GM23338 (cell line): ENCODE measurements around the gene KISS1R. TPM values are rescaled to one million over a fixed set of nuclear protein-coding genes. Genes with fewer than 3 reads are reported as not detected.
"Not testable (repeated sequence)": the region's sequence is repeated elsewhere in the genome, so short reads cannot be mapped to it uniquely, and the experiment has no call there.

Experiments
- ATAC-seq: fragments of 200-7000 bp; cut with Tn5 transposase; 3 replicates; pipeline ENCODE4 v1.9.1; 2020
- DNase-seq: peaks from one replicate; pipeline ENCODE4 v3.0.0-alpha.2; 2015; ENCODE audit warnings: low spot score
- H2AFZ ChIP-seq: fragments of 200-600 bp; sonication (generic); 2 replicates; pipeline ENCODE4 v1.8.0; 2016; ENCODE audit warnings: antibody characterized with exemption, mild to moderate bottlenecking, moderate library complexity
- H3F3A ChIP-seq: fragments of 200-600 bp; sonication (generic); replicated peaks from 2 replicates; pipeline ENCODE4 v1.8.0; 2017; ENCODE audit warnings: antibody characterized with exemption, mixed run types, low read depth
- H3K27ac ChIP-seq: fragments of 200-600 bp; sonication (generic); 2 replicates; pipeline ENCODE4 v1.6.1; 2016; ENCODE audit warnings: low read depth
- H3K27me3 ChIP-seq: fragments of 200-600 bp; sonication (generic); 2 replicates; pipeline ENCODE4 v1.8.0; 2016; ENCODE audit warnings: mild to moderate bottlenecking, mixed run types, moderate library complexity; ENCODE audit not compliant: insufficient read depth
- H3K36me3 ChIP-seq: fragments of 200-600 bp; sonication (generic); 2 replicates; pipeline ENCODE4 v1.8.0; 2016; ENCODE audit warnings: mild to moderate bottlenecking; ENCODE audit not compliant: insufficient read depth
- H3K4me1 ChIP-seq: fragments of 200-600 bp; sonication (generic); 2 replicates; pipeline ENCODE4 v1.8.0; 2016; ENCODE audit warnings: mild to moderate bottlenecking, moderate library complexity; ENCODE audit not compliant: insufficient read depth
- H3K4me2 ChIP-seq: fragments of 200-600 bp; sonication (generic); 2 replicates; pipeline ENCODE4 v1.7.1; 2017; ENCODE audit warnings: mixed run types
- H3K4me3 ChIP-seq: fragments of 200-600 bp; sonication (generic); 2 replicates; pipeline ENCODE4 v1.6.1; 2016; ENCODE audit warnings: mixed run types
- H3K79me2 ChIP-seq: fragments of 200-600 bp; sonication (generic); replicated peaks from 2 replicates; pipeline ENCODE4 v1.8.0; 2017; ENCODE audit warnings: mild to moderate bottlenecking; ENCODE audit not compliant: insufficient read depth
- H3K9me2 ChIP-seq: fragments of 200-600 bp; sonication (generic); 2 replicates; pipeline ENCODE4 v1.8.0; 2017; ENCODE audit not compliant: insufficient read depth
- H4K20me1 ChIP-seq: fragments of 200-600 bp; sonication (generic); replicated peaks from 2 replicates; pipeline ENCODE4 v1.8.0; 2017; ENCODE audit warnings: mild to moderate bottlenecking; ENCODE audit not compliant: insufficient read depth
- H3K27ac Mint-ChIP-seq: 2 replicates; pipeline ENCODE4 v1.8.0; 2020; ENCODE audit warnings: inconsistent platforms, mild to moderate bottlenecking, moderate library complexity, mixed read lengths
- H3K27me3 Mint-ChIP-seq: 3 replicates; pipeline ENCODE4 v1.8.0; 2022; ENCODE audit warnings: low read depth, mild to moderate bottlenecking, moderate library complexity, mixed read lengths, inconsistent platforms; ENCODE audit not compliant: insufficient read depth, poor library complexity
- H3K36me3 Mint-ChIP-seq: 3 replicates; pipeline ENCODE4 v1.8.0; 2021; ENCODE audit warnings: low read depth, mild to moderate bottlenecking, inconsistent platforms, moderate library complexity, mixed read lengths
- H3K4me1 Mint-ChIP-seq: 3 replicates; pipeline ENCODE4 v1.8.0; 2020; ENCODE audit warnings: mild to moderate bottlenecking, inconsistent platforms, mixed read lengths
- H3K4me3 Mint-ChIP-seq: 3 replicates; pipeline ENCODE4 v1.8.0; 2021; ENCODE audit warnings: moderate library complexity, mild to moderate bottlenecking, inconsistent platforms, mixed read lengths
- H3K9me3 Mint-ChIP-seq: 3 replicates; pipeline ENCODE4 v1.8.0; 2020; ENCODE audit warnings: moderate library complexity, mild to moderate bottlenecking, inconsistent platforms, mixed read lengths
- CREB1 ChIP-seq: fragments of 250-450 bp; sonication (Bioruptor Pico); IDR thresholded peaks from 2 replicates; pipeline ENCODE4 v1.5.0; 2020; ENCODE audit warnings: low read depth, mild to moderate bottlenecking, moderate library complexity
- EZH2 ChIP-seq: fragments of 200-600 bp; sonication (generic); IDR thresholded peaks from one replicate; pipeline ENCODE4 v1.8.0; 2017; ENCODE audit warnings: antibody characterized with exemption, mild to moderate bottlenecking, low read depth; ENCODE audit not compliant: unreplicated experiment
- NANOG ChIP-seq: IDR thresholded peaks from 2 replicates; pipeline ENCODE4 v1.6.1; 2016; ENCODE audit warnings: antibody characterized with exemption, borderline replicate concordance
- ZNF462 ChIP-seq: fragments of 250-450 bp; sonication (Bioruptor Pico); IDR thresholded peaks from 2 replicates; pipeline ENCODE4 v1.5.0; 2020; ENCODE audit warnings: mild to moderate bottlenecking, moderate library complexity
- polyA plus RNA-seq: library from polyadenylated mRNA; unstranded; fragments of >200 nt; fragmentation: Nextera tagmentation; extraction: Ambion mirVana; gene quantifications from 2 replicates; pipeline ENCODE4 v1.2.1, GENCODE V29; 2016
- total RNA-seq: library from RNA; depleted of rRNA; stranded (reverse); fragments of >200 nt; shearing (Covaris generic); gene quantifications from 2 replicates; pipeline ENCODE4 v1.2.3, GENCODE V29; 2014
- TF ChIP-seq, protein P1 (sequence below): IDR thresholded peaks from 2 replicates; pipeline ENCODE4 v1.6.1; 2016; ENCODE audit warnings: antibody characterized with exemption

Gene KISS1R
- total and polyA plus RNA-seq, 2 experiments from 2014 or later, result 0.78 to 4.0 TPM

- no peak for TF ChIP-seq ZNF462
- no peak for TF ChIP-seq CREB1 (CRISPR knock-in tag)
- no peak for TF ChIP-seq NANOG
- TF ChIP-seq EZH2, result no peak
These were observed 27.4 kb upstream of the KISS1R start (continued) for GRCh38 chr19:889662-890295.

GRCh38 chr19:890831-891230 is 26.3 kb upstream of the KISS1R start:
- H3K27me3 Mint-ChIP-seq, result peaks cover 20% of the 10 kb centered on the region
- Histone ChIP-seq H3F3A (peaks cover 3% of the 10 kb centered on the region; the same call in 1 of the 2 replicates), H3K36me3 (no peaks in the 10 kb centered on the region), H3K79me2 (no peaks in the 10 kb centered on the region; the same call in 1 of the 2 replicates), H3K4me1 (no peaks in the 10 kb centered on the region), H4K20me1 (peaks cover 4% of the 10 kb centered on the region; the same call in 1 of the 2 replicates), H3K27ac (no peak overlapping the region), H3K4me2 (no peak overlapping the region), H3K9me2 (no peaks in the 10 kb centered on the region), H2AFZ (no peak overlapping the region), H3K4me3 (no peak overlapping the region), H3K27me3 (no peaks in the 10 kb centered on the region)
- TF ChIP-seq EZH2 (no peak), CREB1 (CRISPR knock-in tag) (no peak), NANOG (no peak)
- TF ChIP-seq, protein P1, sequence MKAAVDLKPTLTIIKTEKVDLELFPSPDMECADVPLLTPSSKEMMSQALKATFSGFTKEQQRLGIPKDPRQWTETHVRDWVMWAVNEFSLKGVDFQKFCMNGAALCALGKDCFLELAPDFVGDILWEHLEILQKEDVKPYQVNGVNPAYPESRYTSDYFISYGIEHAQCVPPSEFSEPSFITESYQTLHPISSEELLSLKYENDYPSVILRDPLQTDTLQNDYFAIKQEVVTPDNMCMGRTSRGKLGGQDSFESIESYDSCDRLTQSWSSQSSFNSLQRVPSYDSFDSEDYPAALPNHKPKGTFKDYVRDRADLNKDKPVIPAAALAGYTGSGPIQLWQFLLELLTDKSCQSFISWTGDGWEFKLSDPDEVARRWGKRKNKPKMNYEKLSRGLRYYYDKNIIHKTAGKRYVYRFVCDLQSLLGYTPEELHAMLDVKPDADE, result no peak
- no peak overlapping the region for H3K27ac Mint-ChIP-seq
- H3K9me3 Mint-ChIP-seq, result peaks cover 3% of the 10 kb centered on the region; the same call in 1 of the 3 replicates
- ATAC-seq, result no peak
- H3K4me3 Mint-ChIP-seq, result peak overlapping the region; percentile 48; the same call in 2 of the 3 replicates
- no peaks in the 10 kb centered on the region; the same call in 2 of the 3 replicates for H3K4me1 Mint-ChIP-seq
- H3K36me3 Mint-ChIP-seq, result peaks cover 9% of the 10 kb centered on the region; the same call in 1 of the 3 replicates
- DNase-seq, result no peak

- H3K9me2 ChIP-seq, H3K27ac Mint-ChIP-seq, H3K79me2 ChIP-seq, H3K36me3 ChIP-seq, ATAC-seq, H3K9me3 Mint-ChIP-seq, H3K27ac ChIP-seq, H4K20me1 ChIP-seq, H3K4me1 Mint-ChIP-seq, H3K27me3 ChIP-seq, DNase-seq, H3K4me1 ChIP-seq, H2AFZ ChIP-seq, H3F3A ChIP-seq: not testable (repeated sequence)
- Histone ChIP-seq H3K4me3 (peak overlapping the region; percentile 76), H3K4me2 (peak overlapping the region; percentile 86)
- H3K36me3 Mint-ChIP-seq, result peaks cover 11% of the 10 kb centered on the region
- peak overlapping the region; percentile 82; the same call in 2 of the 3 replicates for H3K4me3 Mint-ChIP-seq
- peaks cover 20% of the 10 kb centered on the region for H3K27me3 Mint-ChIP-seq
These were observed 25.5 kb upstream of the KISS1R start for GRCh38 chr19:891421-892200.
